Panc1 (cell line): Measurements from ENCODE around the gene DTNBP1. TPM values are rescaled to one million over a fixed set of nuclear protein-coding genes. Genes with fewer than 3 reads are reported as not detected.

ENCODE experiments used
- ATAC-seq: fragments of 200-7000 bp; cut with Tn5 transposase; 2 replicates; pipeline ENCODE4 v1.9.1; 2020; ENCODE audit warnings: mild to moderate bottlenecking, moderate library complexity
- BruUV-seq: library from RNA; stranded (reverse); fragments of 400-500 nt; replicated peaks from 2 replicates; lab custom pipeline; 2021; lab: Mats Ljungman, UMichigan
- CTCF ChIA-PET: fragments of 300-600 bp; sonication (Branson Sonifier 250); formaldehyde crosslinking; loops from one replicate; lab custom pipeline; 2022; ENCODE audit warnings: antibody characterized with exemption; lab: Charles Lee
- POLR2A ChIA-PET: fragments of 300-600 bp; sonication (Branson Sonifier 250); formaldehyde crosslinking; loops from one replicate; lab custom pipeline; 2022; ENCODE audit warnings: antibody characterized with exemption; lab: Charles Lee
- DNase-seq: peaks from one replicate; pipeline ENCODE4 v3.0.0-alpha.2; 2010; ENCODE audit warnings: low read depth, low spot score
- H3K27ac ChIP-seq: 2 replicates; pipeline ENCODE4 v1.5.1; 2011; ENCODE audit warnings: mild to moderate bottlenecking, low read length, inconsistent platforms
- H3K27me3 ChIP-seq: fragments of 200-500 bp; sonication (Bioruptor generic); 2 replicates; pipeline ENCODE4 v1.6.0; 2014; ENCODE audit warnings: low read length, inconsistent platforms; ENCODE audit not compliant: control insufficient read depth, insufficient read depth
- H3K36me3 ChIP-seq: fragments of 200-500 bp; sonication (Bioruptor generic); 2 replicates; pipeline ENCODE4 v1.5.1; 2014; ENCODE audit warnings: inconsistent platforms, mild to moderate bottlenecking, low read length, moderate library complexity; ENCODE audit not compliant: control insufficient read depth, insufficient read depth
- H3K4me1 ChIP-seq: 2 replicates; pipeline ENCODE4 v1.5.1; 2011; ENCODE audit warnings: inconsistent platforms, mild to moderate bottlenecking, low read length, moderate library complexity; ENCODE audit not compliant: control insufficient read depth, insufficient read depth
- H3K4me3 ChIP-seq, 2 experiments: 2 replicates each; pipeline ENCODE4 v1.5.1; 2011 to 2012; ENCODE audit warnings: low read depth in 2 of 2, low read length in 2 of 2, mild to moderate bottlenecking in 2 of 2, inconsistent platforms in 1 of 2, moderate library complexity in 1 of 2
- H3K9me3 ChIP-seq: fragments of 200-500 bp; sonication (Bioruptor generic); 2 replicates; pipeline ENCODE4 v1.5.1; 2014; ENCODE audit warnings: low read depth, mild to moderate bottlenecking, inconsistent platforms, low read length, moderate library complexity; ENCODE audit not compliant: control insufficient read depth, insufficient read depth
- CTCF ChIP-seq: fragments of 450-650 bp; IDR thresholded peaks from 2 replicates; pipeline ENCODE4 v1.5.1; 2017; ENCODE audit warnings: mild to moderate bottlenecking
- POLR2AphosphoS5 ChIP-seq: IDR thresholded peaks from 2 replicates; pipeline ENCODE4 v1.6.1; 2012; ENCODE audit warnings: mild to moderate bottlenecking, low read depth, low read length, moderate library complexity
- REST ChIP-seq, 2 experiments: IDR thresholded peaks; 2 replicates each; pipeline ENCODE4 v1.6.1; 2011 to 2012; ENCODE audit warnings: low read depth in 2 of 2, control low read depth in 1 of 2, low read length in 1 of 2, mild to moderate bottlenecking in 1 of 2, moderate library complexity in 1 of 2; ENCODE audit not compliant: insufficient read depth in 1 of 2
- SIN3A ChIP-seq: IDR thresholded peaks from 2 replicates; pipeline ENCODE4 v1.6.1; 2012; ENCODE audit warnings: low read depth, mild to moderate bottlenecking, low read length, moderate library complexity, borderline replicate concordance; ENCODE audit not compliant: insufficient read depth
- TCF7L2 ChIP-seq: IDR thresholded peaks from 2 replicates; pipeline ENCODE4 v1.6.1; 2011; ENCODE audit warnings: mild to moderate bottlenecking, low read depth, low read length, inconsistent platforms
- in situ Hi-C: cut with HindIII; loops from 2 replicates; pipeline ENCODE4 v1.10.0; 2016; ENCODE audit warnings: low sequenced_read_pairs, low pct_unique_long_range_greater_than_20kb
- intact Hi-C: fragments of 100-400 bp; cut with micrococcal nuclease; formaldehyde crosslinking; loops from one replicate; pipeline ENCODE4 v1.10.0; 2022; ENCODE audit not compliant: unreplicated experiment
- total RNA-seq: library from RNA; stranded (reverse); gene quantifications from one replicate; pipeline ENCODE4 v1.2.1, GENCODE V29; 2021; ENCODE audit not compliant: unreplicated experiment

The DTNBP1 gene
- total RNA-seq, 1 experiment from 2014 or later = 29.3 TPM

- H3K9me3 ChIP-seq = no peaks in the 10 kb centered on the region
- no peaks in the 10 kb centered on the region for H3K4me1 ChIP-seq
- DNase-seq (no peak), ATAC-seq (no peak)
- CTCF ChIA-PET = no interaction called here
- POLR2A ChIA-PET = no interaction called here
- TF ChIP-seq POLR2AphosphoS5 (no peak), TCF7L2 (no peak), SIN3A (no peak), CTCF (no peak), REST (IDR thresholded peaks at IDR 0.05; ENCODE audit: insufficient read depth in 1 of 2, low read depth in 2 of 2, low read length in 1 of 2) (no peak)
- H3K27ac ChIP-seq = no peak overlapping the region
- H3K4me3 ChIP-seq = no peak overlapping the region
- no peaks in the 10 kb centered on the region; the same call in 1 of the 2 replicates for H3K36me3 ChIP-seq
- no TSS peak for BruUV-seq
- intact Hi-C loops (no loop called here), in situ Hi-C loops (no loop called here)
- no peaks in the 10 kb centered on the region for H3K27me3 ChIP-seq
Measured at GRCh38 chr6:15523679-15524630, 138.9 kb downstream of the DTNBP1 start.

- TF ChIP-seq REST (IDR thresholded peaks at IDR 0.05; ENCODE audit: insufficient read depth in 1 of 2, low read depth in 2 of 2, low read length in 1 of 2) (no peak), CTCF (no peak), TCF7L2 (no peak), POLR2AphosphoS5 (no peak), SIN3A (no peak)
- Histone ChIP-seq H3K4me3 (no peak overlapping the region), H3K9me3 (no peaks in the 10 kb centered on the region), H3K27ac (no peak overlapping the region), H3K4me1 (no peaks in the 10 kb centered on the region), H3K36me3 (no peaks in the 10 kb centered on the region; the same call in 1 of the 2 replicates), H3K27me3 (no peaks in the 10 kb centered on the region)
- intact Hi-C loops = no loop called here
- DNase-seq = no peak
- ChIA-PET POLR2A (no interaction called here), CTCF (no interaction called here)
- ATAC-seq = no peak
- in situ Hi-C loops = no loop called here
- BruUV-seq = no TSS peak
Measured at GRCh38 chr6:15522856-15523529, 139.8 kb downstream of the DTNBP1 start.
